Measurements from ENCODE around the gene UNC45B.

DNA sequence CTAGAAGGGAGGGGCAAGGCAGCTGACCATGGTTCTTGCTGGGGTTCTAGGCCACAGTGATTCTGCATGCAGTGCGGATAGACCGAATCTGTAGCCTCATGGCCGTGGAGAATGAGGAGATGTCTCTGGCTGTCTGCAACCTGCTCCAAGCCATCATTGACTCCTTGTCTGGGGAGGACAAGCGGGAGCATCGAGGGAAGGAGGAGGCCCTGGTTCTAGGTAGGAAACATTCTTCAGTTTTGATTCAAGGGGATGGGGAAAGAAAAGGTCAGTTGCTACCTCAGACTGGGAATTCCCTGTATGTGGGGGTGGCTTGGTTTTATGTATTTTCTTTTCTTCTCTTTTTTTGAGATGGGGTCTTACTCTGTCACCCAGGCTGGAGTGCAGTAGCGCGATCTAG, 7.6 kb downstream of the UNC45B start:
- TF ChIP-seq, protein P1, sequence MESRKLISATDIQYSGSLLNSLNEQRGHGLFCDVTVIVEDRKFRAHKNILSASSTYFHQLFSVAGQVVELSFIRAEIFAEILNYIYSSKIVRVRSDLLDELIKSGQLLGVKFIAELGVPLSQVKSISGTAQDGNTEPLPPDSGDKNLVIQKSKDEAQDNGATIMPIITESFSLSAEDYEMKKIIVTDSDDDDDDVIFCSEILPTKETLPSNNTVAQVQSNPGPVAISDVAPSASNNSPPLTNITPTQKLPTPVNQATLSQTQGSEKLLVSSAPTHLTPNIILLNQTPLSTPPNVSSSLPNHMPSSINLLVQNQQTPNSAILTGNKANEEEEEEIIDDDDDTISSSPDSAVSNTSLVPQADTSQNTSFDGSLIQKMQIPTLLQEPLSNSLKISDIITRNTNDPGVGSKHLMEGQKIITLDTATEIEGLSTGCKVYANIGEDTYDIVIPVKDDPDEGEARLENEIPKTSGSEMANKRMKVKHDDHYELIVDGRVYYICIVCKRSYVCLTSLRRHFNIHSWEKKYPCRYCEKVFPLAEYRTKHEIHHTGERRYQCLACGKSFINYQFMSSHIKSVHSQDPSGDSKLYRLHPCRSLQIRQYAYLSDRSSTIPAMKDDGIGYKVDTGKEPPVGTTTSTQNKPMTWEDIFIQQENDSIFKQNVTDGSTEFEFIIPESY (IDR thresholded peaks at IDR 0.05; ENCODE audit: extremely low read depth, insufficient replicate concordance, low read length): no peak
- TF ChIP-seq, protein P2, sequence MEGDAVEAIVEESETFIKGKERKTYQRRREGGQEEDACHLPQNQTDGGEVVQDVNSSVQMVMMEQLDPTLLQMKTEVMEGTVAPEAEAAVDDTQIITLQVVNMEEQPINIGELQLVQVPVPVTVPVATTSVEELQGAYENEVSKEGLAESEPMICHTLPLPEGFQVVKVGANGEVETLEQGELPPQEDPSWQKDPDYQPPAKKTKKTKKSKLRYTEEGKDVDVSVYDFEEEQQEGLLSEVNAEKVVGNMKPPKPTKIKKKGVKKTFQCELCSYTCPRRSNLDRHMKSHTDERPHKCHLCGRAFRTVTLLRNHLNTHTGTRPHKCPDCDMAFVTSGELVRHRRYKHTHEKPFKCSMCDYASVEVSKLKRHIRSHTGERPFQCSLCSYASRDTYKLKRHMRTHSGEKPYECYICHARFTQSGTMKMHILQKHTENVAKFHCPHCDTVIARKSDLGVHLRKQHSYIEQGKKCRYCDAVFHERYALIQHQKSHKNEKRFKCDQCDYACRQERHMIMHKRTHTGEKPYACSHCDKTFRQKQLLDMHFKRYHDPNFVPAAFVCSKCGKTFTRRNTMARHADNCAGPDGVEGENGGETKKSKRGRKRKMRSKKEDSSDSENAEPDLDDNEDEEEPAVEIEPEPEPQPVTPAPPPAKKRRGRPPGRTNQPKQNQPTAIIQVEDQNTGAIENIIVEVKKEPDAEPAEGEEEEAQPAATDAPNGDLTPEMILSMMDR (IDR thresholded peaks at IDR 0.05 in 2 of 3, conservative IDR thresholded peaks at IDR 0.05 in 1 of 3; ENCODE audit: borderline replicate concordance in 1 of 3, insufficient read depth in 1 of 3, low read depth in 2 of 3, low read length in 2 of 3): no peak
- TF ChIP-seq POLR2AphosphoS5 (IDR thresholded peaks at IDR 0.05; ENCODE audit: low read depth, low read length) (no peak), EZH2 (IDR thresholded peaks at IDR 0.05) (no peak), CEBPB (IDR thresholded peaks at IDR 0.05; ENCODE audit: low read depth) (no peak), ZFX (IDR thresholded peaks at IDR 0.05) (no peak), EGR1 (IDR thresholded peaks at IDR 0.05; ENCODE audit: low read depth) (no peak), SIN3A (IDR thresholded peaks at IDR 0.05; ENCODE audit: low read depth) (no peak), SP1 (IDR thresholded peaks at IDR 0.05; ENCODE audit: low read depth) (no peak), YY1 (IDR thresholded peaks at IDR 0.05; ENCODE audit: extremely low read depth, insufficient replicate concordance, low read depth, low read length) (no peak), ZNF274 (IDR thresholded peaks at IDR 0.05; ENCODE audit: low read depth, low read length) (no peak)
- TF ChIP-seq, protein P3, sequence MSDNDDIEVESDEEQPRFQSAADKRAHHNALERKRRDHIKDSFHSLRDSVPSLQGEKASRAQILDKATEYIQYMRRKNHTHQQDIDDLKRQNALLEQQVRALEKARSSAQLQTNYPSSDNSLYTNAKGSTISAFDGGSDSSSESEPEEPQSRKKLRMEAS (IDR thresholded peaks at IDR 0.05): no peak
